Karpas-422 (cell line): Measurements from ENCODE around the gene SLC15A2. TPM values are rescaled to one million over a fixed set of nuclear protein-coding genes. Genes with fewer than 3 reads are reported as not detected.

ENCODE experiments used
- DNase-seq: peaks from one replicate; pipeline ENCODE4 v3.0.0-alpha.2; 2015
- H2AFZ ChIP-seq: fragments of 200-600 bp; sonication (generic); 2 replicates; pipeline ENCODE4 v1.6.1; 2014; ENCODE audit warnings: antibody characterized with exemption, low read length, mixed read lengths
- H3K27ac ChIP-seq: fragments of 200-600 bp; sonication (generic); 2 replicates; pipeline ENCODE4 v1.5.1; 2014; ENCODE audit warnings: mild to moderate bottlenecking, low read length, moderate library complexity
- H3K27me3 ChIP-seq: fragments of 200-600 bp; sonication (generic); 2 replicates; pipeline ENCODE4 v1.6.1; 2014; ENCODE audit warnings: low read length, mixed read lengths
- H3K36me3 ChIP-seq: fragments of 200-600 bp; sonication (generic); 2 replicates; pipeline ENCODE4 v1.6.1; 2014; ENCODE audit warnings: low read length, mixed read lengths; ENCODE audit not compliant: insufficient read depth
- H3K4me1 ChIP-seq: fragments of 200-600 bp; sonication (generic); 2 replicates; pipeline ENCODE4 v1.6.1; 2014; ENCODE audit warnings: mild to moderate bottlenecking, low read length, mixed read lengths
- H3K4me2 ChIP-seq: fragments of 200-600 bp; sonication (generic); 2 replicates; pipeline ENCODE4 v1.6.1; 2014; ENCODE audit warnings: low read length, low read depth, mild to moderate bottlenecking; ENCODE audit not compliant: poor library complexity, severe bottlenecking
- H3K4me3 ChIP-seq: fragments of 200-600 bp; sonication (generic); 2 replicates; pipeline ENCODE4 v1.5.1; 2014; ENCODE audit warnings: mild to moderate bottlenecking, antibody characterized with exemption, low read length, mixed read lengths
- H3K79me2 ChIP-seq: fragments of 200-600 bp; sonication (generic); 2 replicates; pipeline ENCODE4 v1.6.1; 2014; ENCODE audit warnings: mild to moderate bottlenecking, low read length, mixed read lengths
- H3K9ac ChIP-seq: fragments of 200-600 bp; sonication (generic); 2 replicates; pipeline ENCODE4 v1.6.0; 2014; ENCODE audit warnings: low read length
- H3K9me2 ChIP-seq: fragments of 200-600 bp; sonication (generic), shearing (Covaris generic); replicated peaks from 2 replicates; pipeline ENCODE4 v1.6.0; 2014; ENCODE audit warnings: mild to moderate bottlenecking, low read length, moderate library complexity; ENCODE audit not compliant: insufficient read depth
- H3K9me3 ChIP-seq: fragments of 300-700, 200-600 bp; sonication (generic); 2 replicates; pipeline ENCODE4 v1.6.1; 2014; ENCODE audit warnings: low read length, mixed read lengths
- H4K20me1 ChIP-seq: fragments of 200-600 bp; sonication (generic); 2 replicates; pipeline ENCODE4 v1.6.1; 2014; ENCODE audit warnings: mild to moderate bottlenecking, antibody characterized with exemption, low read length, low read depth; ENCODE audit not compliant: insufficient read depth
- total RNA-seq: library from RNA; depleted of rRNA; stranded (reverse); fragments of >200 nt; shearing (Covaris generic); gene quantifications from 2 replicates; pipeline ENCODE4 v1.2.3, GENCODE V29; 2014; ENCODE audit warnings: low replicate concordance

Gene SLC15A2
- total RNA-seq, 1 experiment from 2014 or later, result 17.3 TPM

GRCh38 chr3:121870717-121871116 is 23.5 kb upstream of the SLC15A2 start:
- no peaks in the 10 kb centered on the region for H4K20me1 ChIP-seq
- H3K36me3 ChIP-seq, result peaks cover 36% of the 10 kb centered on the region
- no peak overlapping the region for H2AFZ ChIP-seq
- no peak overlapping the region for H3K4me3 ChIP-seq
- no peaks in the 10 kb centered on the region for H3K27me3 ChIP-seq
- H3K9me3 ChIP-seq, result no peaks in the 10 kb centered on the region
- no peaks in the 10 kb centered on the region; the same call in 1 of the 2 replicates for H3K9me2 ChIP-seq
- H3K4me2 ChIP-seq, result no peak overlapping the region
- H3K79me2 ChIP-seq, result peaks cover 29% of the 10 kb centered on the region
- no peak for DNase-seq
- peaks cover 38% of the 10 kb centered on the region for H3K4me1 ChIP-seq
- no peak overlapping the region for H3K9ac ChIP-seq
- H3K27ac ChIP-seq, result peak overlapping the region; percentile 19; the same call in 1 of the 2 replicates

GRCh38 chr3:121871430-121871829 is 22.8 kb upstream of the SLC15A2 start:
- H3K36me3 ChIP-seq, result peaks cover 32% of the 10 kb centered on the region
- H3K27me3 ChIP-seq, result no peaks in the 10 kb centered on the region
- H3K9me3 ChIP-seq, result no peaks in the 10 kb centered on the region
- peak; percentile 75 for DNase-seq
- peaks cover 38% of the 10 kb centered on the region for H3K4me1 ChIP-seq
- no peaks in the 10 kb centered on the region; the same call in 1 of the 2 replicates for H3K9me2 ChIP-seq
- 0 out of 2 replicates have a peak overlapping the region, but pooled peaks have one; percentile 8 for H3K4me3 ChIP-seq
- no peak overlapping the region for H2AFZ ChIP-seq
- no peak overlapping the region for H3K9ac ChIP-seq
- peak overlapping the region; percentile 51 for H3K4me2 ChIP-seq
- H3K27ac ChIP-seq, result peak overlapping the region; percentile 44
- H4K20me1 ChIP-seq, result no peaks in the 10 kb centered on the region
- peaks cover 26% of the 10 kb centered on the region for H3K79me2 ChIP-seq

- H3K4me2 ChIP-seq, result no peak overlapping the region
- no peak for DNase-seq
- H3K9ac ChIP-seq, result no peak overlapping the region
- no peaks in the 10 kb centered on the region for H3K27me3 ChIP-seq
- no peaks in the 10 kb centered on the region; the same call in 1 of the 2 replicates for H3K9me2 ChIP-seq
- no peak overlapping the region for H3K4me3 ChIP-seq
- no peaks in the 10 kb centered on the region for H4K20me1 ChIP-seq
- H2AFZ ChIP-seq, result no peak overlapping the region
- H3K4me1 ChIP-seq, result no peaks in the 10 kb centered on the region
- no peak overlapping the region for H3K27ac ChIP-seq
- peaks cover 43% of the 10 kb centered on the region for H3K79me2 ChIP-seq
- H3K36me3 ChIP-seq, result peaks cover 20% of the 10 kb centered on the region; the same call in 1 of the 2 replicates
- H3K9me3 ChIP-seq, result no peaks in the 10 kb centered on the region
These were observed 15.8 kb upstream of the SLC15A2 start for GRCh38 chr3:121878411-121878810.

- Histone ChIP-seq H3K9me2 (no peaks in the 10 kb centered on the region), H3K79me2 (peaks cover 25% of the 10 kb centered on the region), H4K20me1 (no peaks in the 10 kb centered on the region), H3K4me1 (no peaks in the 10 kb centered on the region), H3K27ac (no peak overlapping the region), H3K27me3 (no peaks in the 10 kb centered on the region), H3K9me3 (no peaks in the 10 kb centered on the region), H3K9ac (no peak overlapping the region), H3K4me3 (no peak overlapping the region), H2AFZ (no peak overlapping the region), H3K36me3 (peaks cover 17% of the 10 kb centered on the region; the same call in 1 of the 2 replicates), H3K4me2 (no peak overlapping the region)
- peak; percentile 43 for DNase-seq
These were observed 10.7 kb upstream of the SLC15A2 start for GRCh38 chr3:121883507-121883906.

- H4K20me1 ChIP-seq, result no peaks in the 10 kb centered on the region
- DNase-seq, result no peak
- H3K9ac ChIP-seq, result no peak overlapping the region
- H3K27me3 ChIP-seq, result no peaks in the 10 kb centered on the region
- peaks cover 17% of the 10 kb centered on the region; the same call in 1 of the 2 replicates for H3K36me3 ChIP-seq
- no peak overlapping the region for H3K4me3 ChIP-seq
- no peaks in the 10 kb centered on the region for H3K9me3 ChIP-seq
- no peaks in the 10 kb centered on the region for H3K9me2 ChIP-seq
- peaks cover 16% of the 10 kb centered on the region for H3K79me2 ChIP-seq
- H3K4me2 ChIP-seq, result no peak overlapping the region
- H3K27ac ChIP-seq, result no peak overlapping the region
- H2AFZ ChIP-seq, result no peak overlapping the region
- H3K4me1 ChIP-seq, result no peaks in the 10 kb centered on the region
These were observed 8.8 kb upstream of the SLC15A2 start for GRCh38 chr3:121885386-121885785.

- Histone ChIP-seq H3K27ac (no peak overlapping the region), H3K9me3 (no peaks in the 10 kb centered on the region), H3K9me2 (no peaks in the 10 kb centered on the region), H3K4me1 (no peaks in the 10 kb centered on the region), H3K4me3 (no peak overlapping the region), H3K36me3 (peaks cover 26% of the 10 kb centered on the region), H3K4me2 (no peak overlapping the region), H4K20me1 (no peaks in the 10 kb centered on the region), H3K9ac (no peak overlapping the region), H2AFZ (no peak overlapping the region), H3K79me2 (no peaks in the 10 kb centered on the region), H3K27me3 (no peaks in the 10 kb centered on the region)
- DNase-seq, result no peak
These were observed 920 bp downstream of the SLC15A2 start for GRCh38 chr3:121895121-121895520.

- no peaks in the 10 kb centered on the region for H3K27me3 ChIP-seq
- no peak overlapping the region for H2AFZ ChIP-seq
These were observed 1.5 kb downstream of the SLC15A2 start for GRCh38 chr3:121895736-121896135.

GRCh38 chr3:121896823-121897222 is 2.6 kb downstream of the SLC15A2 start:
- Histone ChIP-seq H3K4me2 (no peak overlapping the region), H3K4me3 (no peak overlapping the region), H3K79me2 (peaks cover 4% of the 10 kb centered on the region; the same call in 1 of the 2 replicates), H3K36me3 (peaks cover 35% of the 10 kb centered on the region), H3K9me3 (no peaks in the 10 kb centered on the region), H3K9me2 (no peaks in the 10 kb centered on the region), H3K27ac (no peak overlapping the region), H3K4me1 (no peaks in the 10 kb centered on the region), H4K20me1 (no peaks in the 10 kb centered on the region), H3K9ac (no peak overlapping the region), H3K27me3 (no peaks in the 10 kb centered on the region), H2AFZ (no peak overlapping the region)
- DNase-seq, result no peak

More at GRCh38 chr3:121895736-121896135, 1.5 kb downstream of the SLC15A2 start:
- Histone ChIP-seq H3K4me3 (no peak overlapping the region), H3K9ac (no peak overlapping the region), H3K36me3 (peaks cover 31% of the 10 kb centered on the region), H3K9me3 (no peaks in the 10 kb centered on the region), H3K4me1 (no peaks in the 10 kb centered on the region), H3K9me2 (no peaks in the 10 kb centered on the region), H3K27ac (no peak overlapping the region), H4K20me1 (no peaks in the 10 kb centered on the region), H3K79me2 (no peaks in the 10 kb centered on the region), H3K4me2 (no peak overlapping the region)
- no peak for DNase-seq
